K562 (cell line): ENCODE data around the gene LRRC27. TPM values are rescaled to one million over a fixed set of nuclear protein-coding genes. Genes with fewer than 3 reads are reported as not detected.

Experiments used
- ATAC-seq: fragments of 200-7000 bp; cut with Tn5 transposase; 3 replicates; pipeline ENCODE4 v1.9.1; 2020; ENCODE audit warnings: moderate library complexity
- BruUV-seq: library from RNA; stranded (reverse); fragments of 400-500 nt; replicated peaks from 2 replicates; lab custom pipeline; 2021; lab: Mats Ljungman, UMichigan
- CTCF ChIA-PET: fragments of 300-600 bp; formaldehyde crosslinking; extraction: SDS; loops from one replicate; lab custom pipeline; 2021; ENCODE audit warnings: low intra/inter-chr PET ratio; lab: Yijun Ruan, JAX
- POLR2A ChIA-PET: fragments of 300-600, 350-650 bp; sonication (Branson Sonifier 250); formaldehyde crosslinking; extraction: SDS; loops from one replicate; lab custom pipeline; 2021; ENCODE audit warnings: antibody characterized with exemption, inconsistent platforms; lab: Yijun Ruan, JAX
- DNase-seq, 4 experiments: peaks; one replicate each; pipeline versions ENCODE4 v3.0.0 to v3.0.0-alpha.2; 2011 to 2018; ENCODE audit warnings: low spot score in 3 of 4, mixed read lengths in 3 of 4; ENCODE audit errors: extremely low read depth in 1 of 4
- FAIRE-seq: peaks from 2 replicates; lab custom pipeline; 2011; peaks lifted over from hg19 to GRCh38; lab: Jason Lieb, UNC
- H2AFZ ChIP-seq: 2 replicates; pipeline ENCODE4 v1.6.0; 2011; ENCODE audit warnings: low read depth, low read length, control low read depth, inconsistent platforms
- H3K27ac ChIP-seq: fragments of 200-600 bp; 3 replicates; pipeline ENCODE4 v1.8.0; 2011; ENCODE audit warnings: low read depth, mild to moderate bottlenecking, control low read depth, inconsistent platforms, low read length, moderate library complexity, mixed read lengths; ENCODE audit errors: extremely low read depth
- H3K27me3 ChIP-seq, 2 experiments: fragments of 300-600 bp in 1 of 2; 2 replicates in 1 of 2; 3 replicates in 1 of 2; pipeline versions ENCODE4 v1.6.0 to v1.8.0; 2011; ENCODE audit warnings: inconsistent platforms in 2 of 2, low read length in 2 of 2, mild to moderate bottlenecking in 1 of 2, mixed read lengths in 1 of 2, moderate library complexity in 1 of 2; ENCODE audit not compliant: control insufficient read depth in 2 of 2, insufficient read depth in 2 of 2
- H3K36me3 ChIP-seq: fragments of 300-600 bp; 3 replicates; pipeline ENCODE4 v1.8.0; 2011; ENCODE audit warnings: mild to moderate bottlenecking, low read length, inconsistent platforms; ENCODE audit not compliant: control insufficient read depth, insufficient read depth
- H3K4me1 ChIP-seq, 2 experiments: fragments of 200-600 bp in 1 of 2; replicated peaks in 1 of 2; 2 replicates in 1 of 2; 3 replicates in 1 of 2; pipeline versions ENCODE4 v1.5.1 to v1.8.0; 2011; ENCODE audit warnings: inconsistent platforms in 2 of 2, low read length in 2 of 2, mild to moderate bottlenecking in 1 of 2, mixed read lengths in 1 of 2, moderate library complexity in 1 of 2; ENCODE audit not compliant: control insufficient read depth in 2 of 2, insufficient read depth in 2 of 2
- H3K4me2 ChIP-seq: 2 replicates; pipeline ENCODE4 v1.6.1; 2011; ENCODE audit warnings: low read length, control low read depth, inconsistent platforms, mixed read lengths; ENCODE audit not compliant: insufficient read depth
- H3K4me3 ChIP-seq: fragments of 200-600 bp; sonication (generic), shearing (Covaris generic); 2 replicates; pipeline ENCODE4 v1.5.1; 2016; ENCODE audit warnings: control low read depth, inconsistent platforms
- H3K79me2 ChIP-seq: fragments of 200-600 bp; 3 replicates; pipeline ENCODE4 v1.8.0; 2011; ENCODE audit warnings: low read length, inconsistent platforms; ENCODE audit not compliant: control insufficient read depth, insufficient read depth
- H3K9ac ChIP-seq, 2 experiments: 2 replicates each; pipeline versions ENCODE4 v1.6.0 to v1.6.1; 2011; ENCODE audit warnings: low read depth in 2 of 2, low read length in 2 of 2, control low read depth in 1 of 2, inconsistent platforms in 1 of 2, mild to moderate bottlenecking in 1 of 2, mixed read lengths in 1 of 2; ENCODE audit not compliant: insufficient read depth in 1 of 2
- H3K9me1 ChIP-seq: one replicate; pipeline ENCODE4 v1.6.0; 2011; ENCODE audit warnings: inconsistent platforms, mild to moderate bottlenecking, low read length, moderate library complexity; ENCODE audit not compliant: control insufficient read depth, insufficient read depth
- H3K9me3 ChIP-seq: replicated peaks from 2 replicates; pipeline ENCODE4 v1.5.1; 2011; ENCODE audit warnings: low read depth, low read length, inconsistent platforms; ENCODE audit not compliant: control insufficient read depth, insufficient read depth
- H4K20me1 ChIP-seq: replicated peaks from 2 replicates; pipeline ENCODE4 v1.6.1; 2011; ENCODE audit warnings: low read length, inconsistent platforms, mixed read lengths; ENCODE audit not compliant: control insufficient read depth, insufficient read depth
- ERF ChIP-seq: fragments of 450-650 bp; formaldehyde crosslinking; IDR thresholded peaks from 2 replicates; pipeline ENCODE4 v1.4.0; 2020; ENCODE audit warnings: mild to moderate bottlenecking, mixed read lengths
- MCM2 ChIP-seq: fragments of 450-650 bp; IDR thresholded peaks from 2 replicates; pipeline ENCODE4 v1.6.1; 2017; ENCODE audit warnings: low read depth, mild to moderate bottlenecking
- MED1 ChIP-seq: sonication (generic); formaldehyde crosslinking; IDR thresholded peaks from 2 replicates; pipeline ENCODE4 v1.8.1; 2023; ENCODE audit warnings: missing genetic modification reagents, borderline replicate concordance
- NUFIP1 ChIP-seq: fragments of 450-650 bp; IDR thresholded peaks from 2 replicates; pipeline ENCODE4 v1.6.1; 2018; ENCODE audit not compliant: partially characterized antibody
- PHTF2 ChIP-seq: fragments of 250-450 bp; sonication (Bioruptor Pico); IDR thresholded peaks from 2 replicates; pipeline ENCODE4 v1.5.0; 2021; ENCODE audit warnings: mild to moderate bottlenecking
- PURB ChIP-seq: sonication (generic); formaldehyde crosslinking; IDR thresholded peaks from 2 replicates; pipeline ENCODE4 v1.9.0; 2021; ENCODE audit warnings: low read depth, mild to moderate bottlenecking, missing genetic modification reagents
- SOX6 ChIP-seq: fragments of 450-650 bp; IDR thresholded peaks from 2 replicates; pipeline ENCODE4 v1.6.1; 2014; ENCODE audit warnings: mild to moderate bottlenecking
- TCFL5 ChIP-seq: fragments of 250-450 bp; sonication (Bioruptor Pico); conservative IDR thresholded peaks from 2 replicates; pipeline ENCODE4 v1.6.1; 2021; ENCODE audit warnings: mild to moderate bottlenecking, moderate library complexity, matching md5 sums
- XRCC5 ChIP-seq: fragments of 200-400 bp; formaldehyde crosslinking; IDR thresholded peaks from 2 replicates; pipeline ENCODE4 v1.6.1; 2017; ENCODE audit warnings: low read depth, mild to moderate bottlenecking, low read length
- ZNF311 ChIP-seq: fragments of 250-450 bp; sonication (Bioruptor Pico); IDR thresholded peaks from 2 replicates; pipeline ENCODE4 v1.4.0; 2020; ENCODE audit warnings: mild to moderate bottlenecking, moderate library complexity
- ZNF347 ChIP-seq: fragments of 450-650 bp; formaldehyde crosslinking; IDR thresholded peaks from 2 replicates; pipeline ENCODE4 v1.4.0; 2020; ENCODE audit warnings: low read depth, mild to moderate bottlenecking, moderate library complexity
- ZNF408 ChIP-seq: fragments of 250-450 bp; sonication (Bioruptor Pico); IDR thresholded peaks from 2 replicates; pipeline ENCODE4 v1.4.0; 2020; ENCODE audit warnings: low read depth, mild to moderate bottlenecking, moderate library complexity
- ZNF76 ChIP-seq: fragments of 250-450 bp; sonication (Bioruptor Pico); IDR thresholded peaks from 2 replicates; pipeline ENCODE4 v1.4.0; 2020; ENCODE audit warnings: mild to moderate bottlenecking, moderate library complexity, borderline replicate concordance
- WGBS: fragments of 100-300 bp; shearing (Covaris generic); methylation state at CpG from one replicate; pipeline ENCODE4 v1.1.6; 2016; ENCODE audit warnings: low coverage, mixed read lengths; ENCODE audit not compliant: insufficient coverage; ENCODE audit errors: missing lambda C conversion rate; 5-methylcytosine and 5-hydroxymethylcytosine counted together
- in situ Hi-C: fragments of 300-500 bp; cut with MboI; formaldehyde crosslinking; loops from 4 replicates; pipeline ENCODE4 v1.15.0; 2018; ENCODE audit warnings: inconsistent platforms, mixed read lengths
- intact Hi-C: fragments of 100-400 bp; cut with micrococcal nuclease; formaldehyde crosslinking; loops from 2 replicates; pipeline ENCODE4 v1.14.2; 2022
- polyA plus RNA-seq, 8 experiments: library from polyadenylated mRNA; depleted of rRNA in 4 of 8; stranded (reverse) in 5 of 8; unstranded in 3 of 8; fragments of >200 nt; fragmentation: Nextera tagmentation in 2 of 8; fragmentation: Illumina TruSeq in 1 of 8; extraction: Ambion mirVana in 2 of 8; extraction: Trizol in 1 of 8; gene quantifications; 2 replicates each; pipeline versions ENCODE4 v1.2.1 to v1.2.3, GENCODE V29; 2011 to 2014; ENCODE audit warnings: inconsistent platforms in 1 of 8, missing spikeins in 1 of 8
- total RNA-seq, 7 experiments: library from RNA; depleted of rRNA in 6 of 7; stranded (reverse); fragments of >200 nt in 6 of 7; fragmentation: Illumina TruSeq in 2 of 7; extraction: Trizol in 2 of 7; gene quantifications; 2 replicates each; pipeline versions ENCODE4 v1.2.1 to v1.2.3, GENCODE V29; 2011 to 2021; ENCODE audit warnings: low replicate concordance in 1 of 7
- TF ChIP-seq, protein P1 (sequence below): fragments of 250-450 bp; sonication (Bioruptor Pico); IDR thresholded peaks from 2 replicates; pipeline ENCODE4 v1.5.0; 2021; ENCODE audit warnings: mild to moderate bottlenecking, moderate library complexity
- TF ChIP-seq, protein P2 (sequence below): sonication (generic); formaldehyde crosslinking; IDR thresholded peaks from 2 replicates; pipeline ENCODE4 v1.8.0; 2022; ENCODE audit warnings: mild to moderate bottlenecking, missing genetic modification reagents

LRRC27 gene
- total and polyA plus RNA-seq, 9 of the 15 experiments (the other 6 are each of a cell fraction or from before 2014, with no cell fraction given): 0.10 to 2.7 (median 1.4) TPM

DNA sequence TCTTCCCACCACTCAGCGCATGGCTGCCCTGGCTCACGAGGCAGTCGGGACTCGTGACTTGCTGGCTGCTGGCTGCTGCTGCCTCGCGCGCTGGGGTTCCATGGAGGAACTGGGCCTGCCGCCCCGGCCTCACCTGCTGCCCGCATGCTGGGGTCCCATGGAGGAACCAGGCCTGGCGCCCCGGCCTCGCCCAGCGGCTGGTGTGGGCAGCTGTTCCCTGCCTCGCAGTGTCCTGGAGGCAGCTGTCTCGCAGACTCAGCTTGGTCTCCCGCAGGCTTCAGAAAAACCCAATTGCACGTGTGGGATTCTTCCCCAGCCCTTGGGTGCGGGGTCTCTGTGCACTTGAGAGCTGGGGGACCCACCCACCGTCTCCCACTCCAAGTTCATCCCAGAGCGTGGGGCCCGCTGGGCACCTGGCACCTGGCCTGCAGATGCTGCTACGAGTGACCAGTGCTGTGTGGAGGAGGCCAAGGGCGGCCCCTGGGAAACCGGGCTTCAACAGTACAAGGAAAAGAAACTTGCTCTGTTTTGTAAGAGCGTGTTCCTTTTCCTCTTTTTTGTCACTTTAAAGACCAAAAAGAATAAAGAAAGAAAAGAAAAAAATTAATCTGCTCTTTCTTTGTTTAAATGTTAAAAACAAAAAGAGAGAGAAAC lies 85.4 kb downstream of the LRRC27 start (continued):
- TF ChIP-seq, protein P1, sequence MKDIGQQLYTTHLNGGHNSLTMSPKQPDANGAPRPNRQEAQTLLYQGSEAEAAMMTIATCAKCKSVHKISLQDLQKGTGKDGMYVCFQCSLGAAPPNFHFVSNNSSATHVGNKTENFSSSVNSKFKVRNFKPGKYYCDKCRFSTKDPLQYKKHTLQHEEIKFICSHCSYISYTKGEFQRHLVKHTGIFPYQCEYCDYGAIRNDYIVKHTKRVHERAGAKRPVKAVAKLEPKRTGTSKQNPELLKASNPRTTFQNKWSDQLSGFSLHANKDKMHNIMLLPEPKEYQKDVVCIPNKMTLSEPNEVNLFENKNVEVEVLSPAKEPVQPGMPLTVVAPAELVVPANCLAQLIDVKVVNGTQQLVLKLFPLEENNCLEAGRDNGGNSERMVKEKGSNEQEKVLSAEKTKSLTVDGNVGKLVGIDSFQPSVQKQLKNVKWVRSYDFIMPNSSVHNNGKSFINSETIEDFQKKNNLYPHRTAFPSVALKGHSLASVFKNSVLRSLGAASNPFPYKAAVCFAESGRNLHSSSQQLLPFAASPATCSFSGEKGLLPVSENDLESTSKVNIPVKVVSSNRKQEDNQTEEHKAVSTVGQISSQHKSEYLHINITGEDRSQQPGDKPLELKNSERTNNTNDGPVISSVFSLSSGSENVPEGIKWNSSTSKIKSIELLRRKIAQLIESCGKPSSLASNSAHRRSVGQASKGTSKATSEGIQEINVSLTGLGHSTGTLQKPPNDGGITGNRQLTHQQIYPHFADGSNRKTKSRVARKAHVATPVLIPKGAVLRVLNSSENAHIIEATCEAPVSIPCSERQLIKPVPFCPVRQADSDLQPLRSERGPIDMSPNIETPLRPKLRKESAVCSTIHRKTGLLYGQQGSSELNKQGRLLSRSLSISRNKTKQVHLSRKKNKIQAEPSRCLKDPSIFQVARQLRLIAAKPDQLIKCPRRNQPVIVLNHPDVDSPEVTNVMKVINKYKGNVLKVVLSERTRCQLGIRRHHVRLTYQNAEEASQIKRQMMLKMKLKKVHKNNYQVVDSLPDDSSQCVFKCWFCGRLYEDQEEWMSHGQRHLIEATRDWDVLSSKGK (CRISPR knock-in tag): no peak
- no peak for TF ChIP-seq TCFL5 (CRISPR knock-in tag)
- TF ChIP-seq ZNF311 (CRISPR knock-in tag): no peak
- no peak for TF ChIP-seq MED1 (CRISPR knock-in tag)
- no peak for TF ChIP-seq SOX6

DNA sequence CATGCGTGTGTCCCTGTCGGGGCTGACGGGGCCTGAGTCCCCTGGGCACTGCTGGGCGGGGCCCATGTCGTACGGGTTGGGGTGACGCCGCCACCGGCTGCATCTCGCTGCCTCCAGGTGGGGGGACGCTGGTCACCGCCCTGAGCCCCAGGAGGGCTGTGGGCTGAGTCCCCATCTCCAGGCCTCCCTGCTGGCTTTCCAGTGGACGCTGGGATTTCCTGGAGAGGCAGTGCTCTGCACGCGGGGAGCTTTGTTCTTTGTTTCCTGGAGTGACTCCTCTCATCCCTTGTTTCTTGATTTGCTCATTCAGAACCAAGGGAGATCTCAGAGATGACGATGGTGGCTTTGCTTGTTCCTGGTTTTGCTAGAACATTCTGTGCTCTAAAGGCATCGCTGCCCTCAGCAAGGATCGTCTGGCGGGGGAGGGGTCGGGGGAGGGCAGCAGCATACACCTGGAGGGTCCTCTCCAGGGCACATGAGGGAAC lies 86.0 kb downstream of the LRRC27 start:
- no TSS peak for BruUV-seq
- Histone ChIP-seq H3K4me2 (no peak overlapping the region), H3K4me3 (no peak overlapping the region), H2AFZ (no peak overlapping the region), H3K36me3 (no peaks in the 10 kb centered on the region; the same call in 2 of the 3 replicates), H3K9me3 (no peaks in the 10 kb centered on the region), H3K9ac (no peak overlapping the region), H3K9me1 (no peaks in the 10 kb centered on the region), H4K20me1 (no peaks in the 10 kb centered on the region), H3K4me1 (peaks cover 17 to 70% of the 10 kb centered on the region in 2 experiments), H3K79me2 (no peaks in the 10 kb centered on the region; the same call in 2 of the 3 replicates), H3K27ac (no peak overlapping the region), H3K27me3 (no peaks in the 10 kb centered on the region)
- ATAC-seq: no peak
- intact Hi-C loops (no loop called here), in situ Hi-C loops (no loop called here)
- no peak for TF ChIP-seq ZNF408 (CRISPR knock-in tag)
- no peak for TF ChIP-seq MCM2
- no peak for TF ChIP-seq PURB
- TF ChIP-seq XRCC5: no peak
- TF ChIP-seq ERF (CRISPR knock-in tag): no peak
- TF ChIP-seq ZNF347 (CRISPR knock-in tag): no peak
- no peak for TF ChIP-seq ZNF76 (CRISPR knock-in tag)
- TF ChIP-seq, protein P2, sequence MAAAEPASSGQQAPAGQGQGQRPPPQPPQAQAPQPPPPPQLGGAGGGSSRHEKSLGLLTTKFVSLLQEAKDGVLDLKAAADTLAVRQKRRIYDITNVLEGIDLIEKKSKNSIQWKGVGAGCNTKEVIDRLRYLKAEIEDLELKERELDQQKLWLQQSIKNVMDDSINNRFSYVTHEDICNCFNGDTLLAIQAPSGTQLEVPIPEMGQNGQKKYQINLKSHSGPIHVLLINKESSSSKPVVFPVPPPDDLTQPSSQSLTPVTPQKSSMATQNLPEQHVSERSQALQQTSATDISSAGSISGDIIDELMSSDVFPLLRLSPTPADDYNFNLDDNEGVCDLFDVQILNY: no peak
- no peak for TF ChIP-seq PHTF2 (CRISPR knock-in tag)
- no peak for TF ChIP-seq NUFIP1
- CTCF ChIA-PET: no interaction called here
- POLR2A ChIA-PET: no interaction called here
- FAIRE-seq: no peak
- 54% methylated on average over 14 of the region's 20 CpGs for WGBS
- DNase-seq: peak in 1 of 4 experiments; percentile 8
